ENCODE data around the gene MCOLN3.

MCOLN3 gene

DNA sequence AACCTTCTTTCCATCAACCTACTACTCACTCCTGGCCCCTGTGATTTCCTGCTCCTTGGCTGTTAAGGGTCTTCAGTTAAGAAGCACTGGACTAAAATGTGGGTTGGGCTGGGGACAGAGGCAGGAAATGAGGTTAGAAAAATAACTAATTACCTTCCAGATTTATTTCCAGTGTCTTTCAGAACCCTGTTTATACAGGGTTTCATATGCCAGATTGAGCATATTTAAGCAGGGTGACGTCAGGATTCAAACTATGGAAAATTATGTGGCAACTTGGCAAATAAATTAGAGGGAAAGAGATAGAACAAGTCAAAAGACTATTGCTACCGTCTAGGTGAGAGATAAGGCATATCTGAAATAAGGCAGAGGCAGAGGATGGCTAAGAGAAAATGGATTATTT lies 11.7 kb upstream of the MCOLN3 start:
- Histone ChIP-seq H3K9me2 (replicated peaks; ENCODE audit: low read depth, low read length) (no peaks in the 10 kb centered on the region), H3K4me1 (ENCODE audit: insufficient read depth, low read length, poor library complexity, severe bottlenecking) (no peaks in the 10 kb centered on the region), H3K27me3 (ENCODE audit: insufficient read depth, low read length, poor library complexity, severe bottlenecking) (no peaks in the 10 kb centered on the region), H3K36me3 (ENCODE audit: insufficient read depth, low read length) (no peaks in the 10 kb centered on the region), H3K79me2 (ENCODE audit: insufficient read depth, low read length) (no peaks in the 10 kb centered on the region), H3F3A (ENCODE audit: low read depth) (no peaks in the 10 kb centered on the region), H3K9me3 (ENCODE audit: insufficient read depth, low read depth, low read length) (no peaks in the 10 kb centered on the region), H2AFZ (ENCODE audit: low read length) (no peak overlapping the region), H3K4me2 (ENCODE audit: low read depth, low read length, poor library complexity, severe bottlenecking) (no peak overlapping the region), H3K4me3 (ENCODE audit: low read length, poor library complexity, severe bottlenecking) (no peak overlapping the region), H3K9ac (ENCODE audit: low read depth, low read length, poor library complexity, severe bottlenecking) (no peak overlapping the region), H4K20me1 (ENCODE audit: insufficient read depth, low read length, poor library complexity, severe bottlenecking) (no peaks in the 10 kb centered on the region)
- TF ChIP-seq, protein P1, sequence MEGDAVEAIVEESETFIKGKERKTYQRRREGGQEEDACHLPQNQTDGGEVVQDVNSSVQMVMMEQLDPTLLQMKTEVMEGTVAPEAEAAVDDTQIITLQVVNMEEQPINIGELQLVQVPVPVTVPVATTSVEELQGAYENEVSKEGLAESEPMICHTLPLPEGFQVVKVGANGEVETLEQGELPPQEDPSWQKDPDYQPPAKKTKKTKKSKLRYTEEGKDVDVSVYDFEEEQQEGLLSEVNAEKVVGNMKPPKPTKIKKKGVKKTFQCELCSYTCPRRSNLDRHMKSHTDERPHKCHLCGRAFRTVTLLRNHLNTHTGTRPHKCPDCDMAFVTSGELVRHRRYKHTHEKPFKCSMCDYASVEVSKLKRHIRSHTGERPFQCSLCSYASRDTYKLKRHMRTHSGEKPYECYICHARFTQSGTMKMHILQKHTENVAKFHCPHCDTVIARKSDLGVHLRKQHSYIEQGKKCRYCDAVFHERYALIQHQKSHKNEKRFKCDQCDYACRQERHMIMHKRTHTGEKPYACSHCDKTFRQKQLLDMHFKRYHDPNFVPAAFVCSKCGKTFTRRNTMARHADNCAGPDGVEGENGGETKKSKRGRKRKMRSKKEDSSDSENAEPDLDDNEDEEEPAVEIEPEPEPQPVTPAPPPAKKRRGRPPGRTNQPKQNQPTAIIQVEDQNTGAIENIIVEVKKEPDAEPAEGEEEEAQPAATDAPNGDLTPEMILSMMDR (conservative IDR thresholded peaks at IDR 0.05; ENCODE audit: low read length) = no peak
- TF ChIP-seq EZH2phosphoT487 (IDR thresholded peaks at IDR 0.05; ENCODE audit: borderline replicate concordance) = no peak

DNA sequence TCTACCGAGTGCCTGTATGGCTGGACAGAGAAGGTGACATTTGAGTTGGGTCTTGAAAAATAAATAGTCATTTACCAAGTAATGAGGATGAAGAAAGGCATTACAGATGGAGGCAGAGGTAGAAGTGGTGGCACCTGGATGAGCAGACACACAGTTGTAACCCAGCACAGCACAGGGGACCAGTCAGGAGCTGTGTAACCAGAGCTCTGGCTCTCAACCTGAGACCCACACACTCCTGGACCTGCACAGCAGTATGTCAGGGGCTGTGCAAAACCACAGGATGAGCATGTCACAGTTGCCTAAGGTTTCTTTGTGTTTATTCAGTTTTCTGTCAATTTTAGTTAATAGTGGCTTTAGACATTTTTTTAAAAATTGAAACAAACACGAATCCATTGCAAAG lies 11.3 kb upstream of the MCOLN3 start:
- Histone ChIP-seq H3K9me2 (replicated peaks; ENCODE audit: low read depth, low read length) (no peaks in the 10 kb centered on the region), H3K4me1 (ENCODE audit: insufficient read depth, low read length, poor library complexity, severe bottlenecking) (no peaks in the 10 kb centered on the region), H3K36me3 (ENCODE audit: insufficient read depth, low read length) (no peaks in the 10 kb centered on the region), H3K79me2 (ENCODE audit: insufficient read depth, low read length) (no peaks in the 10 kb centered on the region), H3K9me3 (ENCODE audit: insufficient read depth, low read depth, low read length) (no peaks in the 10 kb centered on the region), H3K4me3 (ENCODE audit: low read length, poor library complexity, severe bottlenecking) (no peak overlapping the region), H3F3A (ENCODE audit: low read depth) (no peaks in the 10 kb centered on the region), H3K27me3 (ENCODE audit: insufficient read depth, low read length, poor library complexity, severe bottlenecking) (no peaks in the 10 kb centered on the region), H4K20me1 (ENCODE audit: insufficient read depth, low read length, poor library complexity, severe bottlenecking) (no peaks in the 10 kb centered on the region), H2AFZ (ENCODE audit: low read length) (no peak overlapping the region), H3K4me2 (ENCODE audit: low read depth, low read length, poor library complexity, severe bottlenecking) (no peak overlapping the region), H3K9ac (ENCODE audit: low read depth, low read length, poor library complexity, severe bottlenecking) (no peak overlapping the region)
- TF ChIP-seq EZH2phosphoT487 (IDR thresholded peaks at IDR 0.05; ENCODE audit: borderline replicate concordance) = no peak
- TF ChIP-seq, protein P1 (conservative IDR thresholded peaks at IDR 0.05; ENCODE audit: low read length) = no peak

DNA sequence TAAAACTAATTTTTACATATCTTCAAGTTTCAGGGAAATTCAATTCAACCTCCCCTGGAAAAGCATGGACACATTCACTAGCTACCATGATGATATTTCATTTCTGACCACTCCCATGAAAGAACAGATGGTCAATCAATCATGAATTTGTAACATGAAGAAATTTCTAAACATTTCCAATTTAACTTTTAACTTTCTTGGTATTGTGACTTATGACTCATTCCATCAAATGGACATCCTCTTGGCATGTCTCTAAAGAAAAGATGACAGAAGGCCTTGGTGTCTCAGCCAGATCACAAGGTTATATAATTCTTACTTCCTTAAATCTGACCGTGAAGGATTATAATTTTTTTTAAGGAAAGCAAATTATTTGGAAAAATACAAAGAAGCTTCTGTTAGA lies 10.5 kb upstream of the MCOLN3 start:
- Histone ChIP-seq H4K20me1 (ENCODE audit: insufficient read depth, low read length, poor library complexity, severe bottlenecking) (no peaks in the 10 kb centered on the region), H3K9me3 (ENCODE audit: insufficient read depth, low read depth, low read length) (no peaks in the 10 kb centered on the region)
- TF ChIP-seq, protein P1 (conservative IDR thresholded peaks at IDR 0.05; ENCODE audit: low read length) = no peak
- TF ChIP-seq EZH2phosphoT487 (IDR thresholded peaks at IDR 0.05; ENCODE audit: borderline replicate concordance) = no peak

More for the DNA sequence above, 10.5 kb upstream of the MCOLN3 start:
- H3K27me3 ChIP-seq (ENCODE audit: insufficient read depth, low read length, poor library complexity, severe bottlenecking) = no peaks in the 10 kb centered on the region
- no peaks in the 10 kb centered on the region for H3K79me2 ChIP-seq (ENCODE audit: insufficient read depth, low read length)
- no peaks in the 10 kb centered on the region for H3K4me1 ChIP-seq (ENCODE audit: insufficient read depth, low read length, poor library complexity, severe bottlenecking)
- no peak overlapping the region for H3K4me3 ChIP-seq (ENCODE audit: low read length, poor library complexity, severe bottlenecking)
- H3K9ac ChIP-seq (ENCODE audit: low read depth, low read length, poor library complexity, severe bottlenecking) = no peak overlapping the region
- H2AFZ ChIP-seq (ENCODE audit: low read length) = no peak overlapping the region
- H3K9me2 ChIP-seq (replicated peaks; ENCODE audit: low read depth, low read length) = no peaks in the 10 kb centered on the region
- no peaks in the 10 kb centered on the region for H3K36me3 ChIP-seq (ENCODE audit: insufficient read depth, low read length)
- no peak overlapping the region for H3K4me2 ChIP-seq (ENCODE audit: low read depth, low read length, poor library complexity, severe bottlenecking)
- no peaks in the 10 kb centered on the region for H3F3A ChIP-seq (ENCODE audit: low read depth)

Measured in Loucy (cell line).